HS-5 (cell line): ENCODE measurements around the gene F11.
"Not testable (repeated sequence)": the region's sequence is repeated elsewhere in the genome, so short reads cannot be mapped to it uniquely, and the experiment has no call there.

Experiments
- DNase-seq: peaks from one replicate; pipeline ENCODE4 v3.0.0-alpha.2; 2012; ENCODE audit warnings: low read depth

The F11 gene

DNA sequence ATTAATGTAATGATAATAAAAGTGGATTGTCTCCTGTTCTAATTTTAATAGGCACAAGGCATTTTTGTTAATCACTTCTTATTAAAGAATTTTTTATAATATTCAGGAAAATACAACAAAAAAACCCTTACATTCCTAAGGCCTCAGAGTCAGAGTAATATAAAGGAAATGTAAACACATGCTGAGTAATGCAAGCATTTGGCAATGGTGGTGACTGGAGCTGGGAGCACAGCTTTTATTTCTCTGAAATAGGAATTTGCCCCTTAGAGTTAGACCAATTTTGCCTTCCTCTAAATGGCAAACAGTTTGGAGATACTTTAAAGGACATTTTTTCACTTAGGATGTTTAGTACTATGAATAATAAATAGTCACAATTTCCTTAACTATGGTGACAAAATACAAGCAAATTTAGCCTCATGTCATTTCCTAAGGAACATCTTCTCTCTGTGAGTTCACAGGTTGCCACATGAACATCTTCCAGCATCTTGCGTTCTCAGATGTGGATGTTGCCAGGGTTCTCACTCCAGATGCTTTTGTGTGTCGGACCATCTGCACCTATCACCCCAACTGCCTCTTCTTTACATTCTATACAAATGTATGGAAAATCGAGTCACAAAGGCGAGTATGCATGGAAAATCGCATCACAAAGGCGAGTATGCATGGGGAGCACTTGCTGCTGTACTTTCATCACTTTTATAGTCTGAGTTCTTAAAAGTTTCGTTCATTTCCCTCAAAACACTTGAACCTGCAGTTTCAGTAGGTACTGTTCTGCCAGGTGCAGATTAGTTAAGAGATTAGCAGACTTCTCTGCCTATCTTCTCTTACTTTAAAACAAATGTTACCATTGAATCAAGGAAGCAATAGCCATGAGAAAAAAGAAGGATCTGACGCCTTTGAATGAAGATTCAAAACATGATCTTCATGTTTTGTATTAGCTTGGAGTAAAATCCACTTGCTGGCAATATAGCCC is 15.9 kb upstream of the F11 start:
- peak; percentile 38 for DNase-seq

DNA sequence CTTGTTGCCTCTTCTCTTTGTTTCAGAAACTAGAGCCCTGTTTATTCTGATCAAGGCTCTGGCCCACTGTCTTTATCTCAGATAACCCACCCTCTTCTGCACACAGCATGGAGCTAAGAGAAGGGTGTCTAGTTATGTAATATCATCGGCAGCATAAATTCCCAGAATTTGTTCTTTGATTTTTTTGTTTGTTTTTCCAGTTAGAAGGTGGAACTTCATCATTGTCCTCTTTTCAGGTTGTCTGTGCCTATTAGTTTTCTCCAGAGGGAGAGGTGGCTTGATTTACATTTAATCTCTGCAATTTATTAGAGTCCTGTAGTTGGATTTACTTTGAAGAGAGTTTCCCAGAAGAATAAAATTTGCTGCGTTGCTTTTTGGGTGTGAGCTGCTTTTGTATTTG is 15.2 kb upstream of the F11 start:
- DNase-seq: no peak

DNA sequence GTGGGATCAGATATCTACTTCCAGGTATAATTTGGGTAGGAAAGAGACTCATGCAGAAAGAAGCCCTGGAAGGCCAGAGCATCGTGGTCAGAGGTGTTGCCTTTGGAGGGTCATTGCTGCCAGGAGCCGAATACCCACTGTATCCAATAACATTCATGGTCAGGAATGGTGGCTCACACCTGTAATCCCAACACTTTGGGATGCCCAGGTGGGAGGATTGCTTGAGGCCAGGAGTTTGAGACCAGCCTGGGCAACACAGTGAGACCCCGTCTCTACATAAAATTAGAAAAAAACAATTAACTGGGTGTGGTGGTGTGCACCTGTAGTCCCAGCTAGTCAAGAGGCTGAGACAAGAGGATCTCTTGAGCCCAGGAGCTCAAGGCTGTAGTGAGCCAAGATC is 10.9 kb upstream of the F11 start:
- DNase-seq: no peak

DNA sequence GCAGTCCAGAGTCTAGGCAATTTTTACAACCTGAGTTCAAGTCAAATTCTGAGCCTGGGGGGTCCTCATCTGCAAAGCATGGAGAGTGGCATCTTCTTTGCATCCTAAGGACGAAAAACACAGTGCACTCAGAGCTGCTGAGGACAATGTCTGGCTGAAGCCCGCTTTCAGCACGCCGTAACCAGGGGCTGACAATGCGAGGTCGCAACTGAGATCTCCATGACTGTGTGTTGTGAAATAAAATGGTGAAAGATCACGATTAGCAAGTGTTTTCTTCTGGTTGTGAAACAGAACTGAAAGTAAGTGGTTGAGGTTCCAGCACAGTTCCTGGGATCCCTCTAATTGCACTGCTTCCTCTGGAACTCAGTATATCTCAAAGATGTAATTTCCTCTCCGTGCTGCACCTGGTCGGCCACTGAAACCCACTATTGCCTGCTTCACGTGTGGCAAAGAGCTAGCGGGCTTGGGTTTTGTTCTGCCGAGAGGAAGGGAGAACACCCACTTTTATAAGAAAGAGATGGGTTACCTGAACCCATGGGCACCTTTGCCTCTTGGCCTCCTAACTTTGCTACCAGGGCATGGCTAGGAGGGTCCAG is 7.7 kb upstream of the F11 start:
- no peak for DNase-seq

GRCh38 chr4:186260117-186260503 is 5.9 kb upstream of the F11 start:
- no peak for DNase-seq

GRCh38 chr4:186260504-186261448 is 5.2 kb upstream of the F11 start:
- peak; percentile 57 for DNase-seq

DNA sequence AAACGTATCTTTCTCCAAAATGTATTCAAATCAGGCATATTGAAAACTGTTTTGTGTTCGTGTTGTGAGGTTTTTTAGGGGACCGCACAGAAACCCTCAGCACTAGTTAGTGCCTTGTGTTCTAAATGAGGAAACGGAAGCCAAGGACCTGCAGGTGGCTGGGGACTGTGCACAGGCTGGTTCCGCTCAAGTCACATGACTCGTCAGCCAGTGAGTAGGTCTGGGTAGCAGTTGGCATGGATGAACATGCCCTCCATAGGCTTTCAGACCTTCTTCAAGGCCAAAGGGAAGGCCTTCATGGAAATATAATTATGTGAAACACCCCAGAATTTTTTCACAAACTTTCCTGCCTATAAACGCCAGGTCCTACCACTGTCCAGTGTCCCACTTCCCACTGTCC is 1.3 kb upstream of the F11 start:
- DNase-seq: no peak

- not testable (repeated sequence) for DNase-seq
Measured at GRCh38 chr4:186265250-186265649, 739 bp upstream of the F11 start.

DNA sequence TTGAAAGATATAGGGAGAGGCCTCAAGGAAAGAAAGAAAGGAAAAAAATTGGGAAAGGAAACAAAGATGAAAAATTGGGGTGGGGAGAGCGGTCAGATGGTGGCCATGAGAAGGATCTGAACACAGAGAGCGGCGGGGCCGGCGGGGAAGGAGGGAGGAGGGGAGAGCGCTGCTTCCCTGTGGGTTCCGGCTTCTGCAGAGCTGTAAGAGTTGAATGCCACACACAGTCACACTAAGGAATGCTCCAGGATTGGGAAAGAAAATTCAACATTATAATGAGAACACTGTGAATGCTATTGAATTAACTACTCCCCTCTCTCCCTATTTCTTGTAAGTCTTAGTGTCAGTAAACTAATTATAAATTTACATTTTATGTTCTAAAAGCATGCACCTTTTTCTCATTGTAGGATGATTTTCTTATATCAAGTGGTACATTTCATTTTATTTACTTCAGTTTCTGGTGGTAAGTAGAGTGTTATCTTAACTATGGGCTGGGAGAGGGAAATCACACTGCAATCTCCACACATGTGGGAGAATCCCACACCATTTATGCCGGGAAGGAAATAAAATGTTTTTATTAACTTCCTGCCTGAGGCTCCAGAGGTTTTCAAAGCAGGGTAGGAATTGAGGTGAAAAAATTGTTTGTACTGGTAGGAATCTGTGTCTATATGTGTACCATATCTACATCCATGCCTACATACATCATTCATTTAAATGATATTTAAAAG is 904 bp downstream of the F11 start:
- DNase-seq: no peak

DNA sequence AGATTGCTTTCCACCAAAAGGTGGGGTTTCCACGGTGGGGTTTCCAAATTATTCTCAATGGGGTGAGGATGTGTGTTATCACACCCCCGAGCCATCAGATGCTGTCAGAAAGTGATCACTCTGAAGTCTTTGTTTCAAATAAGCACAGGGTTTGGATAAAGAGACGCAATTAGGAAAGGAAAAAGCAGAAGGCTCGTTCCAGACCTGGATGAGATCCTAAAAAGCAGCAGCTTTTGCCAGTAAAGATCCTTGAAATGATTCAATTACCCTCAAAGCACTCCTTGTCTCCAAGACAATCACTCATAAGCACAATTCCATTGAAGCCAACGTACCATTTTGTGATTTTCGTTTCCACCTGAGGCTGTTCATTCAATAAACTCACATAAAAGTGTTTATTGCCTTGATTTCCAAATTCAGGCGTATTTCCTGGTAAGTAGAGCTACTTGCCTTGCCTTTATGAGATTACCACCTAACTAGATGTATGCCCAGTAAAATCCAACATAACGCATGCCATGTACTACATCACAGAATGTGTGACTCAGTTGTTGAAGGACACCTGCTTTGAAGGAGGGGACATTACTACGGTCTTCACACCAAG is 5.2 kb downstream of the F11 start:
- no peak for DNase-seq

DNA sequence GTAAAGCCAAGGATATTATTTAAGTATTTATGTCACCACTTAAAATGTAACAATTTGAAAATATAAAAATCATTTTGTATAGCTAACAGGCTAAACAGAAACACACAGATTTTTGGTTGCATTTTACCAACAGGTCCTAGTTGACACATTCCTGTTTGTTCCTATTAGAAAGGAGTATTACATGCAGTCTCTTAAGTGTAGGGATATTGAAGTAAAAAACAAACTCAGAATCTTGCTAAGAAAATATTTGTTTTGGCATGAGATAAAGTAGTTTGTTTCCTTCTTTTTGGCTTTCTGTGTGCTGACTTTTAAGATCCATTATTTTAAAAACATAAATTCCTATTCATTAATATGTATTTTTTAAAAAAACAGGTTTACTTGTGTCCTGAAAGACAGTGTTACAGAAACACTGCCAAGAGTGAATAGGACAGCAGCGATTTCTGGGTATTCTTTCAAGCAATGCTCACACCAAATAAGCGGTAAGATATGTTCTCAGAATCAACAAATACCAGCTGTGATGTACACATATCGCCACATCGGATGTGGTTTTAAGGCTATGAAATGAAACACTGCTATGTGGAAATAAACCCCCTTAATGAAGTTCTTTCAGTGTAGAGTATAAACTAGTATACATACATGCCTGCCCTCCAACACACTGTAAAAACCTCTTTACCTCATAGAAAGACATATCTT is 6.9 kb downstream of the F11 start:
- no peak for DNase-seq

DNA sequence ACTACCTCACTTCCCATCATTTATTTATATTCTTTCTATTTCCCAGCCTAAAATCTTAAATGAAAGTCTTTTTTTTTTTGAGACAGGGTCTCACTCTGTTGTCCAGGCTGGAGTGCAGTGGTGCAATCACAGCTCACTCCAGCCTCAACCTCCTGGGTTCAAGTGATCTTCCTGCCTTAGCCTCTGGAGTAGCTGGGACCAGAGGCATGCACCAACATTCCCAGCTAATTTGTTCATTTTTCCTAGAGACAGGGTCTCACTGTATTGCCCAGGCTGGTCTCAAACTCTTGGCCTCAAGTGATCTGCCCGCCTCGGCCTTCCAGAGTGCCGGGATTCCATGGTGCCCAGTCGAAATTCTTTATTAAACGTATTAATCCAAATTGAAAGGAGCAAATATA is 7.4 kb downstream of the F11 start:
- DNase-seq: not testable (repeated sequence)

DNA sequence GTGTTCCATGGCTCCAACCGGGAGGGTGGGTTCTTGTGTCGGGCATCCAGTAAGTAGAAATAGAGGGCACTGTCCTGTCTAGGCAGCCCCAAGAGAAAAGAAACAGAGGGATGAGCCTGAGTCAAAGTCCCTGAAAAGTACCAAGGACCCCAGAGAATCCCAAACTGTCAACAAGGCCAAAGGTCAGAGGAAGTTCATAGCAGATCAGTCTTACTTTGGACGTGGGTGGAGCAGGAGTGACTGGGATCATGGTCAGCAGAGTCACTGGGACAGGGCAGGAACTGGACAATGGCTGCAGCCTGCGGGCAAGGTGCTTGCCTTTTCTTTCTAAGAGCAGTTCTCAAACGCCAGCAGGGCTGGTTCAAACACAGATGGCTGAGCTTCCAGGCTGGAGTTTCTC is 17.3 kb downstream of the F11 start:
- DNase-seq: no peak

DNA sequence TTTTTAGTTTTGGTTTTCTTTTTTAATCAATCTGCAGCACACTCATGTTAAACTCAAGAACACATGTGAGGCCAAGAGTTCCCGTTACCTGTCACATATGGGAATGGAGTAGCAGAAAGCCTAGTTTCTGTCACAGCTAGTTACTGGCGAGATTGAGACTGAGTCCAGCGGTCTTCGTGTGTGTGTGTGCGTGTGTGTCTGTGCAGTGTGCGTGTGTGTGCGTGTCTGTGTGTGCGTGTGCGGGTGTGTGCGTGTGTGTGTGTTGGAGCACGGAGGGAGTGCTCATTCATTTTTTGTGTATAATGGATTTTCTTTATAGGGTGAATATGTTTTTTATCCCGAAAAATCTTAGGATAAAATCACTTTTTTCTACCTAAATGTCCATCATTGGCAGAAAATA is 19.2 kb downstream of the F11 start:
- no peak for DNase-seq

GRCh38 chr4:186286581-186286980 is 20.6 kb downstream of the F11 start:
- DNase-seq: no peak

- no peak for DNase-seq
Measured at GRCh38 chr4:186291256-186291890, 25.4 kb downstream of the F11 start.

DNA sequence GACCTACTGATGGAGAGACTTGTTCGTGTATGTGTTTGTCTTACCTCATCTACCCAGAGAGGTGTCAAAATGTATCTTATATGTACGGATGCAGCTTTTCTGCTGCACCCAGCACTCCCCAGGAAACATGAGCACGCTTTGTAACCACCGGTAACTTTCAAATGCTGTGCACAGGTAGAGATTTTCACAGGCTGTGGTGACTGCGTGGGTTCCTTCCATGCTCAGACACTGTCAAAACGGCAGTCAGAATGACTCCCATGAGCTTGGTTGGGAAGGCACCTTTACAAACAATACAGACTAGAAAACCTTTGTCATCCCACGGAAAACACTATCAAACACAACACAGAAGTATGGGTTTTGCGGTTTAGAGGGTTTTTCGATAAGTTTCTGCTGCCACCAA is 28.2 kb downstream of the F11 start:
- DNase-seq: no peak

DNA sequence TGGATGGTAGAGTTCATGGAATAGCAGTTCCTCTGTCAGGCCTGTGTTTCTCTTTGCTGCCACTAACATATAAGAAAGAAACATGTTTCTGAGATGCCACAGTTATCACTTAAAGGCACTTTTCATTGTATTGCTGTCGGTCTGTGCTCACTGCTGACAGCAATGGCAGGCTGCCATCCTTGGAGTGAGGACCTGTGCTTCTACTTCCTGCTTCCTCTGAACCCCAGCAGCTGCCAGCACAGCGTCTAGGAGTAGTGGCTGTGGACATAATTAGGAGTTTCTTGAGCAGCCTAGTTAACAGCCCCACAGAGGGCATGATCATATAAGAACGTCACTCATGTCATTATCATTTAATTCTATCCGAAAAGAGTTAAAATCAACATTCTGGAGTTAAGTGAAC is 30.5 kb downstream of the F11 start:
- DNase-seq: no peak

GRCh38 chr4:186297013-186297645 is 31.1 kb downstream of the F11 start:
- peak; percentile 19 for DNase-seq
